ENCODE measurements around the gene ANKRD40CL.
"Not testable (repeated sequence)": the region's sequence is repeated elsewhere in the genome, so short reads cannot be mapped to it uniquely, and the experiment has no call there.

GRCh38 chr17:50724622-50725021, 42.7 kb downstream of the ANKRD40CL start:
- TF ChIP-seq, protein P1, sequence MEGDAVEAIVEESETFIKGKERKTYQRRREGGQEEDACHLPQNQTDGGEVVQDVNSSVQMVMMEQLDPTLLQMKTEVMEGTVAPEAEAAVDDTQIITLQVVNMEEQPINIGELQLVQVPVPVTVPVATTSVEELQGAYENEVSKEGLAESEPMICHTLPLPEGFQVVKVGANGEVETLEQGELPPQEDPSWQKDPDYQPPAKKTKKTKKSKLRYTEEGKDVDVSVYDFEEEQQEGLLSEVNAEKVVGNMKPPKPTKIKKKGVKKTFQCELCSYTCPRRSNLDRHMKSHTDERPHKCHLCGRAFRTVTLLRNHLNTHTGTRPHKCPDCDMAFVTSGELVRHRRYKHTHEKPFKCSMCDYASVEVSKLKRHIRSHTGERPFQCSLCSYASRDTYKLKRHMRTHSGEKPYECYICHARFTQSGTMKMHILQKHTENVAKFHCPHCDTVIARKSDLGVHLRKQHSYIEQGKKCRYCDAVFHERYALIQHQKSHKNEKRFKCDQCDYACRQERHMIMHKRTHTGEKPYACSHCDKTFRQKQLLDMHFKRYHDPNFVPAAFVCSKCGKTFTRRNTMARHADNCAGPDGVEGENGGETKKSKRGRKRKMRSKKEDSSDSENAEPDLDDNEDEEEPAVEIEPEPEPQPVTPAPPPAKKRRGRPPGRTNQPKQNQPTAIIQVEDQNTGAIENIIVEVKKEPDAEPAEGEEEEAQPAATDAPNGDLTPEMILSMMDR (conservative IDR thresholded peaks at IDR 0.05; ENCODE audit: low read length): not testable (repeated sequence)
- TF ChIP-seq EZH2phosphoT487 (IDR thresholded peaks at IDR 0.05; ENCODE audit: borderline replicate concordance, low read depth, low read length): not testable (repeated sequence)

All from OCI-LY7 (cell line).